ENCODE data around the gene TMEM184A. TPM values are rescaled to one million over a fixed set of nuclear protein-coding genes. Genes with fewer than 3 reads are reported as not detected.

Gene TMEM184A
- total and polyA plus RNA-seq, 8 donors: 1.00 to 9.7 (median 2.4) TPM

DNA sequence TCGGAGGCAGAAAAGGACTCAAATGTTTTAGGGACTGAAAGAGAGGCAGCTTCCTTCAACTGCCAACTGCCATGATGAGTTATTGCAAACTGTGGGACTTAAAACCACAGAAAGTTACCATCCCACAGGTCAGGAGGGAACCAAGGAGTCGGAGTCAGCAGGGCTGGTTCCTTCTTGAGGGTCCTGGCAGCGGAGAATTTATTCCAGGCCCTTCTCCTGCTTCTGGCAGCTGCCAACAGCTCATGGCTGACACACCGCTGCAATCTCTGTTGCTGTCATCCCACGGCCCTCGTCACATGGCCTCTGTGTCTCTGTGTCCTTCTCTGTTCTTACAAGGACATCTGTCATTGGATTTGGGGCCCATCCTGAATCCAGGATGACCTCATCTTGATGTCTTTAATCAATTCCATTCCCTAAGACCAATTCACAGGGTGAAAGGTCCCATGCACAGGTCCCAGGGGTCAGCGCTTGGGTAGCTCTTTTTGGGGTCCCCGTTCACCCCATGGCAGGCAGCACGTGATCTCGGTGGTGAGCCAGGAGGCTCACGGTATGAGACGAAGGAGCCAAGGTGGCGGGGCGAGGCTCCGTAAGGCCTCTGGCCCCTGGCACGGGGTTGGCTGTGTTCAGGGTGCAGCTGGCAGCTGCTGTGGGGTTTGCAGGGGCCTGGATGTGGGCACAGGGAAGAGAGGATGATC, 41.2 kb upstream of the TMEM184A start:
- ATAC-seq: no peak
- Histone ChIP-seq H3K9me3 (no peaks in the 10 kb centered on the region), H3K4me3 (no peak overlapping the region), H3K4me1 (no peaks in the 10 kb centered on the region), H3K27ac (no peak overlapping the region), H3K36me3 (no peaks in the 10 kb centered on the region), H3K27me3 (peaks cover 2 to 66% of the 10 kb centered on the region in 2 donors)
- TF ChIP-seq, protein P1, sequence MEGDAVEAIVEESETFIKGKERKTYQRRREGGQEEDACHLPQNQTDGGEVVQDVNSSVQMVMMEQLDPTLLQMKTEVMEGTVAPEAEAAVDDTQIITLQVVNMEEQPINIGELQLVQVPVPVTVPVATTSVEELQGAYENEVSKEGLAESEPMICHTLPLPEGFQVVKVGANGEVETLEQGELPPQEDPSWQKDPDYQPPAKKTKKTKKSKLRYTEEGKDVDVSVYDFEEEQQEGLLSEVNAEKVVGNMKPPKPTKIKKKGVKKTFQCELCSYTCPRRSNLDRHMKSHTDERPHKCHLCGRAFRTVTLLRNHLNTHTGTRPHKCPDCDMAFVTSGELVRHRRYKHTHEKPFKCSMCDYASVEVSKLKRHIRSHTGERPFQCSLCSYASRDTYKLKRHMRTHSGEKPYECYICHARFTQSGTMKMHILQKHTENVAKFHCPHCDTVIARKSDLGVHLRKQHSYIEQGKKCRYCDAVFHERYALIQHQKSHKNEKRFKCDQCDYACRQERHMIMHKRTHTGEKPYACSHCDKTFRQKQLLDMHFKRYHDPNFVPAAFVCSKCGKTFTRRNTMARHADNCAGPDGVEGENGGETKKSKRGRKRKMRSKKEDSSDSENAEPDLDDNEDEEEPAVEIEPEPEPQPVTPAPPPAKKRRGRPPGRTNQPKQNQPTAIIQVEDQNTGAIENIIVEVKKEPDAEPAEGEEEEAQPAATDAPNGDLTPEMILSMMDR (IDR thresholded peaks at IDR 0.05): no peak
- intact Hi-C loops (cut with DNase I): loop anchor here in 1 of 2 donors (10.0 kb wide), 1 partner anchor 608 kb away; no protein-coding TSS in a partner anchor
- DNase-seq: no peak

DNA sequence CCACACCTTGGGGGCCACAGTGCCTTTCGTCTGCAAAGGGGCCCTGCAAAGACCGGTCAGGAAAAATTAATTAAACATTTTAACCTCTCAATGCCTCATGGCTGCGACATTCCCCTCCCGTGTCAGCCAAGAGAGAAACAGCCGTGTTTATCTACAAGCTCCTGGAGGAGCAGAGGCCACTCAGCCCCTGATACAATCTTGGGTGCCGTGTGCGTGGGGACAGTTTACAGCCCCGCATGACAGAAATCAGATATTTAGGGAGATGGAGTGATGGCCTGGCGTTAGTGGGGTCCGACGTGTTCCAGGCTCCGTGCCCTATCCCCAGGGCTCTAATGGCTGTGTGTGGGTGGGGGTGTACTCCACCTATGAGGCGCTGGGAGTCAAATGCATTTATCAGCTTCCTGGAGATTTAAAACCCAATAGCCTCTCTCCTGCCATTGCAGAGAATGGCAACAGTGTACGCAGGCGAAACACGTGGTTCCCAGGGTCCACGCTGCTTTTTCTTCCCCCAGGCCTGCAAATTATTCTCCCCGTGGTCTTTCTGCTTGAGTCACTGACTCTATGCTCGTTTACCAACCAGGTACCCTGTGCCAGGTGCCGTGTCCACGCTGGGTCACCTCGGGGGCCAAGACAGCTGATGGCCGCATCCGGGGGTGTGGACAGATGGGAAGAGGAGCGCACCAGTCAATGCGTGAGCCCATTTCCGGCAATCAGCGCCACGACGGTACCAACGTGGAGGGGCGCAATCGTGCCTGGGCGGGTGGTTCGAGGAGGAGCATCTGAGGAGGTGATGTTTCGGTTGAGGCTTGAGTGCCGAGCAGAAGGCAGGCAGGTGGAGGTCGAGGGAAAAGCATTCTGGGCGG, 40.4 kb upstream of the TMEM184A start:
- intact Hi-C loops (cut with DNase I): loop anchor here in 1 of 2 donors (10.0 kb wide), 1 partner anchor 608 kb away; no protein-coding TSS in a partner anchor
- no peak overlapping the region for H3K27ac ChIP-seq
- no peaks in the 10 kb centered on the region for H3K36me3 ChIP-seq
- DNase-seq (no peak), ATAC-seq (no peak)
- H3K9me3 ChIP-seq: no peaks in the 10 kb centered on the region
- peaks cover 8 to 69% of the 10 kb centered on the region in 2 donors for H3K27me3 ChIP-seq
- TF ChIP-seq, protein P1 (IDR thresholded peaks at IDR 0.05): no peak
- H3K4me1 ChIP-seq: no peaks in the 10 kb centered on the region
- no peak overlapping the region for H3K4me3 ChIP-seq

DNA sequence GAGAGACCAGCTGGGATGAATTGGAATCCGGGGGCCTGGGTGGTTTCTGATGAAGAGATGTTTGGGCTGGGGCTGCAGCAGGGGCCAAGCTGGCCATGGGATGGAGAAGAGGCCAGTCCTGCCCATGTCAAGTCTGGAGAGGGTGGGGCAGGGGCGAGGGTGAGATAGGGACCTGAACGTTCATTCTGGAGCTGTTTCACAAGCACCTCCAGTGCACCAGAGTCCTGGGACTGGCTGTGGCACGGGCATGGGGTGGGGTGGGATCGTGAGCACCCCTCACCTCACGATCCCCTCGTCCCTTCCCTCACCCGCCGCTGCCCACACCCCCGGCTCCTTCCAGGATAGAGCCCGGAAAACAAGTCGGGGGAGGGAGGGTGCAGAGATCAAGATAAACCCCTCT, 39.6 kb upstream of the TMEM184A start:
- H3K27ac ChIP-seq: no peak overlapping the region
- peaks cover 8 to 72% of the 10 kb centered on the region in 2 donors for H3K27me3 ChIP-seq
- ATAC-seq (no peak), DNase-seq (no peak)
- H3K4me1 ChIP-seq: no peaks in the 10 kb centered on the region
- TF ChIP-seq, protein P1 (IDR thresholded peaks at IDR 0.05): no peak
- intact Hi-C loops (cut with DNase I): loop anchor here in 1 of 2 donors (10.0 kb wide), 1 partner anchor 609 kb away; no protein-coding TSS in a partner anchor
- no peaks in the 10 kb centered on the region for H3K9me3 ChIP-seq
- no peak overlapping the region for H3K4me3 ChIP-seq
- no peaks in the 10 kb centered on the region for H3K36me3 ChIP-seq

DNA sequence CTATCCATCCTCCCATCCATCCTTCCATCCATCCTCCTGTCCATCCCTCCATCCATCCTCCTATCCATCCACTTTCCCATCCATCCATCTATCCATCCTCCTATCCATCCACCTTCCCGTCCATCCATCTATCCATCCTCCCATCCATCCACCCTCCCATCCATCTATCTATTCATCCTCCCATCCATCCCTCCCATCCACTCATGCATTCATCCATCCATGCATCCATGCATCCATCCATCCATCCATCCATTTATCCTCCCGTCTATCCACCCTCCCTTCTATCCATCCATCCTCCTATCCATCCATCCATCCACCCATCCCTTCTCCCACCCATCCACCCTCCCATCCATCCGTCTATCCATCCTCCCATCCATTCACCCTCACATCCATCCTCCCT, 39.0 kb upstream of the TMEM184A start:
- peaks cover 8 to 77% of the 10 kb centered on the region in 2 donors for H3K27me3 ChIP-seq
- H3K4me3 ChIP-seq: no peak overlapping the region
- H3K36me3 ChIP-seq: no peaks in the 10 kb centered on the region
- ATAC-seq: no peak
- TF ChIP-seq, protein P1 (IDR thresholded peaks at IDR 0.05): no peak
- intact Hi-C loops (cut with DNase I): loop anchor here in 1 of 2 donors (10.0 kb wide), 1 partner anchor 610 kb away; no protein-coding TSS in a partner anchor
- no peaks in the 10 kb centered on the region for H3K9me3 ChIP-seq
- no peak for DNase-seq
- H3K4me1 ChIP-seq: no peaks in the 10 kb centered on the region
- no peak overlapping the region for H3K27ac ChIP-seq
